SU-DHL-6 (cell line): ENCODE results near the gene AEBP1.

Experiments
- H2AFZ ChIP-seq: fragments of 200-600 bp; sonication (generic); 2 replicates; pipeline ENCODE4 v1.6.1; 2014; ENCODE audit warnings: low read depth, mild to moderate bottlenecking, moderate library complexity, mixed read lengths, antibody characterized with exemption, low read length; ENCODE audit not compliant: severe bottlenecking
- H3F3A ChIP-seq: fragments of 200-600 bp; shearing (Covaris generic); 2 replicates; pipeline ENCODE4 v1.6.0; 2016; ENCODE audit warnings: antibody characterized with exemption, mild to moderate bottlenecking; ENCODE audit not compliant: insufficient read depth
- H3K27ac ChIP-seq: fragments of 200-600 bp; sonication (generic); 2 replicates; pipeline ENCODE4 v1.5.1; 2016; ENCODE audit warnings: low read depth, mild to moderate bottlenecking, low read length, moderate library complexity, mixed read lengths
- H3K27me3 ChIP-seq: fragments of 200-600 bp; sonication (generic), shearing (Covaris generic); 2 replicates; pipeline ENCODE4 v1.6.0; 2014; ENCODE audit warnings: mild to moderate bottlenecking, low read length
- H3K36me3 ChIP-seq: fragments of 200-600 bp; sonication (generic); 2 replicates; pipeline ENCODE4 v1.6.1; 2014; ENCODE audit warnings: mild to moderate bottlenecking, low read length, mixed read lengths
- H3K4me2 ChIP-seq: fragments of 300-600, 200-600 bp; shearing (Covaris generic), sonication (generic); 2 replicates; pipeline ENCODE4 v1.6.0; 2014; ENCODE audit warnings: low read length, low read depth, mild to moderate bottlenecking; ENCODE audit not compliant: poor library complexity, severe bottlenecking
- H3K4me3 ChIP-seq: fragments of 200-600 bp; sonication (generic); 2 replicates; pipeline ENCODE4 v1.5.1; 2014; ENCODE audit warnings: antibody characterized with exemption, low read length, mild to moderate bottlenecking, mixed read lengths; ENCODE audit not compliant: insufficient read depth, poor library complexity, severe bottlenecking
- H3K79me2 ChIP-seq: fragments of 200-600 bp; sonication (generic); 2 replicates; pipeline ENCODE4 v1.6.1; 2014; ENCODE audit warnings: mild to moderate bottlenecking, low read length, moderate library complexity; ENCODE audit not compliant: insufficient read depth
- H3K9ac ChIP-seq: fragments of 200-600 bp; sonication (generic); 2 replicates; pipeline ENCODE4 v1.7.0; 2014; ENCODE audit warnings: mild to moderate bottlenecking, low read length
- H3K9me2 ChIP-seq: fragments of 200-600 bp; sonication (generic); replicated peaks from 2 replicates; pipeline ENCODE4 v1.6.1; 2014; ENCODE audit warnings: low read length; ENCODE audit not compliant: insufficient read depth
- H3K9me3 ChIP-seq: fragments of 200-600 bp; sonication (generic); 2 replicates; pipeline ENCODE4 v1.6.1; 2014; ENCODE audit warnings: low read length, mixed read lengths; ENCODE audit not compliant: insufficient read depth
- H4K20me1 ChIP-seq: fragments of 200-600 bp; sonication (generic); 2 replicates; pipeline ENCODE4 v1.6.1; 2014; ENCODE audit warnings: low read depth, mild to moderate bottlenecking, antibody characterized with exemption, low read length, moderate library complexity, mixed read lengths
- CTCF ChIP-seq: fragments of 200-600 bp; sonication (generic); IDR thresholded peaks from one replicate; pipeline ENCODE4 v1.5.1; 2017; ENCODE audit warnings: antibody characterized with exemption, mild to moderate bottlenecking, low read length, moderate library complexity; ENCODE audit not compliant: insufficient read depth, poor library complexity, severe bottlenecking
- EZH2phosphoT487 ChIP-seq: fragments of 200-600 bp; sonication (generic), shearing (Covaris generic); conservative IDR thresholded peaks from 2 replicates; pipeline ENCODE4 v1.6.1; 2018; ENCODE audit warnings: mild to moderate bottlenecking, antibody characterized with exemption, low read length, moderate library complexity, mixed read lengths

Gene AEBP1

GRCh38 chr7:44103923-44104859 lies at the start of gene AEBP1:
Gene AEBP1, plus strand, starts transcription at chr7:44104345. Its CDS starts 321 bp downstream, at chr7:44104666.
- H3K4me2 ChIP-seq: no peak within 1 kb of the TSS
- no peak within 1 kb of the TSS for H3K9ac ChIP-seq
- no peaks in the 10 kb centered on the region for H3K27me3 ChIP-seq
- TF ChIP-seq CTCF (no peak), EZH2phosphoT487 (no peak)
- H4K20me1 ChIP-seq: no peaks in the 10 kb centered on the region
- no peak within 1 kb of the TSS for H2AFZ ChIP-seq
- no peaks in the 10 kb centered on the region for H3K9me2 ChIP-seq
- H3K36me3 ChIP-seq: no peaks in the 10 kb centered on the region
- no peak within 1 kb of the TSS for H3K4me3 ChIP-seq
- H3K9me3 ChIP-seq: no peaks in the 10 kb centered on the region
- H3F3A ChIP-seq: no peaks in the 10 kb centered on the region
- no peaks in the 10 kb centered on the region for H3K79me2 ChIP-seq
- no peak within 1 kb of the TSS for H3K27ac ChIP-seq

- Histone ChIP-seq H3K4me2 (no peak overlapping the region), H3K9ac (no peak overlapping the region), H2AFZ (no peak overlapping the region), H3K9me2 (no peaks in the 10 kb centered on the region), H3K27ac (no peak overlapping the region), H3K27me3 (no peaks in the 10 kb centered on the region), H3K79me2 (peaks cover 25% of the 10 kb centered on the region), H3K4me3 (no peak overlapping the region), H3F3A (no peaks in the 10 kb centered on the region), H4K20me1 (no peaks in the 10 kb centered on the region; the same call in 1 of the 2 replicates), H3K9me3 (no peaks in the 10 kb centered on the region), H3K36me3 (peaks cover 31% of the 10 kb centered on the region; the same call in 1 of the 2 replicates)
- TF ChIP-seq EZH2phosphoT487: no peak
- TF ChIP-seq CTCF: no peak
Measured at GRCh38 chr7:44056681-44057080, 47.5 kb upstream of the AEBP1 start.

- Histone ChIP-seq H3K9ac (no peak overlapping the region), H3K9me2 (no peaks in the 10 kb centered on the region), H3K36me3 (peaks cover 28% of the 10 kb centered on the region; the same call in 1 of the 2 replicates), H3K79me2 (peaks cover 23% of the 10 kb centered on the region), H3K9me3 (no peaks in the 10 kb centered on the region), H3K27me3 (no peaks in the 10 kb centered on the region), H3K4me2 (no peak overlapping the region), H2AFZ (no peak overlapping the region), H3K4me3 (no peak overlapping the region), H3K27ac (no peak overlapping the region), H3F3A (no peaks in the 10 kb centered on the region), H4K20me1 (no peaks in the 10 kb centered on the region; the same call in 1 of the 2 replicates)
- TF ChIP-seq EZH2phosphoT487: no peak
Measured at GRCh38 chr7:44057181-44057848, 46.8 kb upstream of the AEBP1 start.
